HG02852 (cell line): ENCODE data around the gene GJC2.

ENCODE experiments used
- ATAC-seq: cut with Tn5 transposase; IDR thresholded peaks from one replicate; pipeline ENCODE4 v1.9.1; 2021; ENCODE audit warnings: mild to moderate bottlenecking, moderate library complexity; ENCODE audit not compliant: unreplicated experiment

The GJC2 gene

GRCh38 chr1:228144193-228144992, 5.3 kb upstream of the GJC2 start:
- ATAC-seq: no peak

GRCh38 chr1:228144993-228145343, 4.8 kb upstream of the GJC2 start:
- no peak for ATAC-seq

GRCh38 chr1:228145463-228146416, 4.0 kb upstream of the GJC2 start:
- ATAC-seq: no peak

GRCh38 chr1:228146417-228147150, 3.1 kb upstream of the GJC2 start:
- no peak for ATAC-seq

- no peak for ATAC-seq
Observed at GRCh38 chr1:228147151-228147693, 2.5 kb upstream of the GJC2 start.

GRCh38 chr1:228147768-228148167, 2.0 kb upstream of the GJC2 start:
- ATAC-seq: no peak

- no peak for ATAC-seq
Observed at GRCh38 chr1:228148196-228148861, 1.4 kb upstream of the GJC2 start.

- no peak for ATAC-seq
Observed at GRCh38 chr1:228148935-228149405, 760 bp upstream of the GJC2 start.

- no peak for ATAC-seq
Observed at GRCh38 chr1:228150120-228150460, 360 bp downstream of the GJC2 start.

GRCh38 chr1:228150461-228151179, 890 bp downstream of the GJC2 start:
- no peak for ATAC-seq

- ATAC-seq: no peak
Observed at GRCh38 chr1:228151180-228151925, 1.6 kb downstream of the GJC2 start.

- no peak for ATAC-seq
Observed at GRCh38 chr1:228152097-228152917, 2.6 kb downstream of the GJC2 start.

- no peak for ATAC-seq
Observed at GRCh38 chr1:228152918-228153258, 3.2 kb downstream of the GJC2 start.

- ATAC-seq: no peak
Observed at GRCh38 chr1:228154021-228154669, 4.4 kb downstream of the GJC2 start.

GRCh38 chr1:228154670-228155571, 5.2 kb downstream of the GJC2 start:
- ATAC-seq: no peak

GRCh38 chr1:228155596-228156514, 6.1 kb downstream of the GJC2 start:
- ATAC-seq: no peak
